Measurements from ENCODE around the gene RIC1.

The RIC1 gene

DNA sequence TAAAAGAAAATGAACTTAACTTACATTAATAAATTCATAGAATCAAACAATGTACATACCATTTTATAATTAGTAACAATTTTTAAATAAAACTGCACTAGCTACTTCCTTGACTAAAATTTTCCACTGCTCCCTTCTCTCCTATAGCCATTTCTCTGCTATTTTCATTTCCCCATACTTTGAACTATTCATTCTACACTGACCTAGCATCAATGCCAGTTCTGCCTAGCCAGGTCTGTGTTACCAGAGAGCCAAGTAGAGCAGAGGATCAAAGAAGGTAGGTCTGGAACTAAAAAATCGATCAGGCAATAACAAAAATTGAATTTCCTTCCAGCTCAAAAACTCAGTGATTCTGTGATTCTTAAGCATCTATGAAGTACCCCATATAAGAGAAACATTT is 119.5 kb downstream of the RIC1 start:
- H3K4me2 ChIP-seq (ENCODE audit: low read depth, low read length, poor library complexity, severe bottlenecking), result no peak overlapping the region
- peaks cover 22% of the 10 kb centered on the region for H3K36me3 ChIP-seq (ENCODE audit: insufficient read depth, low read length)
- H3F3A ChIP-seq (ENCODE audit: low read depth), result peaks cover 5% of the 10 kb centered on the region; the same call in 1 of the 2 replicates
- H3K9me3 ChIP-seq (ENCODE audit: insufficient read depth, low read depth, low read length), result 0 out of 2 replicates have a peak, but pooled peaks cover 5% of the 10 kb centered on the region
- H2AFZ ChIP-seq (ENCODE audit: low read length), result no peak overlapping the region
- no peak overlapping the region for H3K4me3 ChIP-seq (ENCODE audit: low read length, poor library complexity, severe bottlenecking)
- TF ChIP-seq EZH2phosphoT487 (IDR thresholded peaks at IDR 0.05; ENCODE audit: borderline replicate concordance) (no peak), CTCF (conservative IDR thresholded peaks at IDR 0.05; ENCODE audit: low read length) (no peak)
- no peaks in the 10 kb centered on the region for H4K20me1 ChIP-seq (ENCODE audit: insufficient read depth, low read length, poor library complexity, severe bottlenecking)
- no peaks in the 10 kb centered on the region for H3K9me2 ChIP-seq (replicated peaks; ENCODE audit: low read depth, low read length)
- no peaks in the 10 kb centered on the region for H3K79me2 ChIP-seq (ENCODE audit: insufficient read depth, low read length)
- H3K9ac ChIP-seq (ENCODE audit: low read depth, low read length, poor library complexity, severe bottlenecking), result no peak overlapping the region
- H3K4me1 ChIP-seq (ENCODE audit: insufficient read depth, low read length, poor library complexity, severe bottlenecking), result peaks cover 10% of the 10 kb centered on the region
- no peaks in the 10 kb centered on the region for H3K27me3 ChIP-seq (ENCODE audit: insufficient read depth, low read length, poor library complexity, severe bottlenecking)

DNA sequence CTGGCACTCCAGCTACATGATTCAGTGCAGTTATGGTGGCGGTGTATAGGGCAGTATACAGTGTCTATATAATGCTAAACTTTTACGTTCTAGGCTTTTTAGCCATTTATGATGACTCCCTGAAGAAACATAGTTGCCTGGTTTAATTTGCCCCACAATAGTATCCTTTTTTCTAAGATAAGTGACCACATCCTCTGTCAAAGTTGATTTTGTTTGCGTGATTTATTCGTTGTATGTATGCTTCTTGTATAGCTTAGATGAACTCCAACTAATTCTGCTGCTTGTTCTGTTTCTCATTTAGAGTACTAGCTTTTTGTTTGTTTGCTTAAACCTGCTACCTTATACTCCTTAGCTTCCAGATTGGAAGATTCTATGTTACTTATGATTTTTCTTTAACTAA is 120.4 kb downstream of the RIC1 start:
- Histone ChIP-seq H3K4me2 (ENCODE audit: low read depth, low read length, poor library complexity, severe bottlenecking) (no peak overlapping the region), H4K20me1 (ENCODE audit: insufficient read depth, low read length, poor library complexity, severe bottlenecking) (no peaks in the 10 kb centered on the region), H3K9me3 (ENCODE audit: insufficient read depth, low read depth, low read length) (0 out of 2 replicates have a peak, but pooled peaks cover 5% of the 10 kb centered on the region), H3K4me1 (ENCODE audit: insufficient read depth, low read length, poor library complexity, severe bottlenecking) (peaks cover 10% of the 10 kb centered on the region), H3K36me3 (ENCODE audit: insufficient read depth, low read length) (peaks cover 22% of the 10 kb centered on the region), H3F3A (ENCODE audit: low read depth) (peaks cover 5% of the 10 kb centered on the region; the same call in 1 of the 2 replicates), H3K4me3 (ENCODE audit: low read length, poor library complexity, severe bottlenecking) (no peak overlapping the region), H3K9me2 (replicated peaks; ENCODE audit: low read depth, low read length) (no peaks in the 10 kb centered on the region), H3K9ac (ENCODE audit: low read depth, low read length, poor library complexity, severe bottlenecking) (no peak overlapping the region), H3K79me2 (ENCODE audit: insufficient read depth, low read length) (no peaks in the 10 kb centered on the region), H3K27me3 (ENCODE audit: insufficient read depth, low read length, poor library complexity, severe bottlenecking) (no peaks in the 10 kb centered on the region), H2AFZ (ENCODE audit: low read length) (no peak overlapping the region)
- TF ChIP-seq EZH2phosphoT487 (IDR thresholded peaks at IDR 0.05; ENCODE audit: borderline replicate concordance) (no peak), CTCF (conservative IDR thresholded peaks at IDR 0.05; ENCODE audit: low read length) (no peak)

- TF ChIP-seq EZH2phosphoT487 (IDR thresholded peaks at IDR 0.05; ENCODE audit: borderline replicate concordance), result no peak
- TF ChIP-seq CTCF (conservative IDR thresholded peaks at IDR 0.05; ENCODE audit: low read length), result no peak
- no peaks in the 10 kb centered on the region for H3K79me2 ChIP-seq (ENCODE audit: insufficient read depth, low read length)
- H3K4me1 ChIP-seq (ENCODE audit: insufficient read depth, low read length, poor library complexity, severe bottlenecking), result peaks cover 10% of the 10 kb centered on the region
- H3K4me3 ChIP-seq (ENCODE audit: low read length, poor library complexity, severe bottlenecking), result no peak overlapping the region
- H3K27me3 ChIP-seq (ENCODE audit: insufficient read depth, low read length, poor library complexity, severe bottlenecking), result no peaks in the 10 kb centered on the region
- no peak overlapping the region for H3K4me2 ChIP-seq (ENCODE audit: low read depth, low read length, poor library complexity, severe bottlenecking)
- H2AFZ ChIP-seq (ENCODE audit: low read length), result no peak overlapping the region
- peaks cover 5% of the 10 kb centered on the region; the same call in 1 of the 2 replicates for H3F3A ChIP-seq (ENCODE audit: low read depth)
- H3K9me2 ChIP-seq (replicated peaks; ENCODE audit: low read depth, low read length), result no peaks in the 10 kb centered on the region
- no peaks in the 10 kb centered on the region for H4K20me1 ChIP-seq (ENCODE audit: insufficient read depth, low read length, poor library complexity, severe bottlenecking)
- H3K36me3 ChIP-seq (ENCODE audit: insufficient read depth, low read length), result peaks cover 22% of the 10 kb centered on the region
- H3K9me3 ChIP-seq (ENCODE audit: insufficient read depth, low read depth, low read length), result 0 out of 2 replicates have a peak, but pooled peaks cover 5% of the 10 kb centered on the region
- H3K9ac ChIP-seq (ENCODE audit: low read depth, low read length, poor library complexity, severe bottlenecking), result no peak overlapping the region
Observed at GRCh38 chr9:5750569-5750968, 121.7 kb downstream of the RIC1 start.

Measured in Loucy (cell line).